GM21515 (cell line): ENCODE measurements around the gene OVOL1.
"Not testable (repeated sequence)": the region's sequence is repeated elsewhere in the genome, so short reads cannot be mapped to it uniquely, and the experiment has no call there.

Experiments
- ATAC-seq: cut with Tn5 transposase; IDR thresholded peaks from one replicate; pipeline ENCODE4 v1.9.1; 2021; ENCODE audit not compliant: unreplicated experiment

Gene OVOL1

GRCh38 chr11:65814131-65814985, 27.5 kb downstream of the OVOL1 start:
- no peak for ATAC-seq

DNA sequence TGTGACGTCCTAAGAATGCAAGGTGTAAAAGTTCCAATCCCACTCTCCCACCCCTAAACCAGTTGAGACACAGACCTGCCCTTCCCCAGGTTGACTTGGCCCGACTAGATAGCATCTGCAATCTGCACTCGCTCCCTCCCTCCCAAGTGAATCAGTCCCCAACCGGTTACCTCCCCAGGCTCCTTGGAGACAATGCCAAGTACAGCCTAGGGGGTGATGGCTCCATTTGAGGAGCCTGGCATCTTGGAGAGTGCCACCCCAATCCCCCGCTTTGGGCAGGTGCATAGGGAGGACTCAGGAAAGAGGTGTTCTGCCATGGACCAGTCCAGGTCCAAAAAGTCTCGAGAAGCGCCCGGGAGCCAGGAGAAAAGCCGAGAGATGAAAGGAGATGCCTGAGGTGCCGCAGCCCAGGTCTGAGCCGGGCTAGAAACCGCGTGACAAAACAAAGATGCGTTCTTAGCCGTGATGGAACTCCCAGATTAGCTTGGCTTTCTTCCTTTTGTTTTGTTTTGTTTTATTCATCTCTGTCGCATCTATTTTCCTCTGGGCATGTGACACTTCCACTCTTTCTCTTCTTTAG, 28.2 kb downstream of the OVOL1 start:
- no peak for ATAC-seq

DNA sequence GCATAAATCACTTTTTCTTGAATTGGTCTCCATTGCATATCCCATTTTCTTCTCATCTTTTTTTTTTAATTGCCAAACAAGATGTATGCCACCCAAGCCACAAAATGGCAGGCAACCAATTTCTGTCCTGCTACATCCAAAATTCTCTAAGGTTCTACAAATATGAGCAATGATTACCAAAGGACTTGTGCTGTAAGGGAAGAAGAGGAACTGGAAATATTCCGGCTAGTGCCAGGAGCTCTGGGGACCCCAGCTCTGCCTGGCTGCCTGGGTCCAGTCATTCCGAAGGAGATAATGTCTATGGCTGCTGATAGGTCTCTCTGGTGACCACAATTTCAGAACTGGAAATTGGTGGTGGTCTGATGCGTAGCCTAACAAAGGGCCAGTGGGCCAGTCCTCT, 29.8 kb downstream of the OVOL1 start:
- no peak for ATAC-seq

- ATAC-seq = no peak
These were observed 30.5 kb downstream of the OVOL1 start for GRCh38 chr11:65817312-65817834.

- peak; percentile 69 for ATAC-seq
These were observed 31.2 kb downstream of the OVOL1 start for GRCh38 chr11:65817835-65818680.

- ATAC-seq = no peak
These were observed 34.2 kb downstream of the OVOL1 start for GRCh38 chr11:65821107-65821506.

- ATAC-seq = no peak
These were observed 36.1 kb downstream of the OVOL1 start for GRCh38 chr11:65822776-65823528.

- ATAC-seq = no peak
These were observed 40.3 kb downstream of the OVOL1 start for GRCh38 chr11:65826984-65827735.

GRCh38 chr11:65829459-65829858, 42.6 kb downstream of the OVOL1 start:
- ATAC-seq = no peak

DNA sequence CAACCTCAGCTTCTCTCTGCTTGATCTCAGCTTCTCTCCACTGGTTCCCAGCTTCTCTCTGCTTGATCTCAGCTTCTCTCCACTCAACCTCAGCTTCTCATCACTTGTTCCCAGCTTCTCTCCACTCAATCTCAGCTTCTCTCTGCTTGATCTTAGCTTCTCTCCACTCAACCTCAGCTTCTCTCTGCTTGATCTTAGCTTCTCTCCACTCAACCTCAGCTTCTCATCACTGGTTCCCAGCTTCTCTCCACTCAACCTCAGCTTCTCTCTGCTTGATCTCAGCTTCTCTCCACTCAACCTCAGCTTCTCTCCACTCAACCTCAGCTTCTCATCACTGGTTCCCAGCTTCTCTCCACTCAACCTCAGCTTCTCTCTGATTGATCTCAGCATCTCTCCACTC, 45.4 kb downstream of the OVOL1 start:
- not testable (repeated sequence) for ATAC-seq

DNA sequence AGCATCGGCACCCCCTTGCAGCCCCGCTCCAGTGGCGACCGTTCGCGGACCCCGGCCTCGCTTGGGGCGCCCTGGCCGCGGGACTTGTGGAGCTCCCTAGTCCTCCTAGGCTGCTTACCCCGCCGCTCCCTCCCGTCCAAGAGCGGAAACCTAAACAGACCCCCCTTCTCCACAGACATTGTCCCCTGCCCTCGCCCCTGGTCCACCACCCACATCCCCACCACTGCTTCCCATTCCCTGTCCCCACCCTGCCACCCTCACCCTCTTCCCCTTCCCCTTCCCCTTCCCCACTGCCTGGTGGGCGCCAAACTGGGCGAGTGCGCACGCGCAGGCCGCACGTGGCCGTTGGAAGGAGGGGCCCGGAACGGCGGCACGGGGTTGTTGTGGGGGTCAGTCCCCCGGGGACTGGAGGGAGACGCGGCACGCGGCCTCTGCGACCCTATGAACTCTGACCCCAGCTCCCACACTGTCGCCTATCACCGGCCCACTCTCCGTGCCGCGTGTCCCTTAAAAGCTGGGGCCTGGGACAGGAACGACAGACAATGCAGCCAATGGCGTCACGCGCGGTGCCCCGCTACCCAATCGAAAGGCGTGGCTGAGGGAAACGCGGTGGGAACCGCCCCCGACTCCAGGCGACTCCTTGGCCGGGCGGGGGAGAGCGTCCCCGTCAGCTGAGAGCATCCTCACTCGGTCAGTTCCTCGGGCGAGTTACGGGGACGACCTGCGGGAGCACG, 46.6 kb downstream of the OVOL1 start, which contains the start of gene SNX32:
Gene SNX32 (plus strand): TSS at position 667 of the 734 bp plus-strand sequence. CDS start 103 bp downstream, outside the sequence.
- ATAC-seq = peak; percentile 90

- ATAC-seq = peak; percentile 12
These were observed 47.3 kb downstream of the OVOL1 start for GRCh38 chr11:65834202-65834601.

GRCh38 chr11:65842144-65842543, 55.3 kb downstream of the OVOL1 start:
- ATAC-seq = no peak

DNA sequence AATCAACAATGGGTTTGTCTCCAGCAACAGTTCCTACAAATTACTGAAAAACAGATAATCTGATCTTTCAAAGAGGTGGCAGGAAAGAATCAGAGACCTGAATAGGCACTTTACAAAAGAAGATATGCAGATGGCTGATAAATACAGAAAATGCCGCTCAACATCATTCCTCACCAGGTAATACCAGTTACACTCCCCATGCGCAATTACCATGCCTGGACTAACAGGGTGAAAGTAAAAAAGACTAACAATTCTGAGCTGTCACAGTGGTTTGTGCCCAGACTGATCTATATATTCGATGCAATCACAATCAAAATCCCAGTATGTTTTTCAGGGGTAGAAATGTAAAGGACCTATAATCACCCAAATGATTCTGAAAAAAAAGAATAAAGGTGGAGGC, 56.9 kb downstream of the OVOL1 start:
- ATAC-seq = no peak

DNA sequence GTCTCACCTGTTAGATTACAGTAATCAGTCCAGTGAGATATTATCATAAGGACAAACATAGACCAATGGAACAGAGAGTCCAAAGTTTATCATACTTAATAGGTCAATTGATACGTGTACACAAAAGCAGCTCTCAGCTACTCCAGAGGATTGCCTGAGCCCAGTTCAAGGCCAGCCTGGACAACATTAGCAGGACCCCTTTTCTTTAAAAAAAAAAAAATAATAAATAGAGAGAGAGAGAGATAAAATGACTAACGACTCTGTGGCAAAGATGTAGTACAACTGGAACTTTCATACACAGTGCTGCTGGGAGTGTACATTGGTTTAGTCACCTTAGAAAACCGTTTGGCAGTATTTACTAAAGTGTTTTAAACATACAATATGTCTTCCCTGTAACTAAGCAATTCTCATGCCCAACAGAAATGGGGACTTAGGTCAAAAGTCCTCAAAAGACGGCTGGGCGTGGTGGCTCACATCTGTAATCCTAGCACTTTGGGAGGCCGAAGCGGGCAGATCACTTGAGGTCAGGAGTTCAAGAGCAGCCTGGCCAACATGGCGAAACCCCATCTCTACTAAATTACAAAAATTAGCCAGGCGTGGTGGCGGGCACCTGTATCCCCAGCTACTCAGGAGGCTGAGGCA, 57.5 kb downstream of the OVOL1 start:
- ATAC-seq = no peak
